CD4-positive, alpha-beta T cell treated with Interleukin-15 for 1 hour (primary cell): ENCODE measurements around the gene ZNF276.
A peak's percentile ranks its signal among the peaks of the same experiment; 100 is the strongest.
"Not testable (repeated sequence)": the region's sequence is repeated elsewhere in the genome, so short reads cannot be mapped to it uniquely, and the experiment has no call there.

Source experiments
- DNase-seq: peaks from one replicate; pipeline ENCODE4 v3.0.0-alpha.2; 2020

Gene ZNF276

GRCh38 chr16:89738538-89739317, 17.4 kb downstream of the ZNF276 start:
- DNase-seq: no peak

- DNase-seq: no peak
These were observed 18.0 kb downstream of the ZNF276 start for GRCh38 chr16:89739383-89739782.

GRCh38 chr16:89741342-89742014, 20.1 kb downstream of the ZNF276 start:
- no peak for DNase-seq

GRCh38 chr16:89742948-89743347, 21.6 kb downstream of the ZNF276 start:
- no peak for DNase-seq

GRCh38 chr16:89744813-89745212, 23.5 kb downstream of the ZNF276 start:
- no peak for DNase-seq

- no peak for DNase-seq
These were observed 24.7 kb downstream of the ZNF276 start for GRCh38 chr16:89746043-89746442.

GRCh38 chr16:89748076-89748475, 26.7 kb downstream of the ZNF276 start:
- DNase-seq: no peak

GRCh38 chr16:89748921-89749320, 27.6 kb downstream of the ZNF276 start:
- DNase-seq: no peak

GRCh38 chr16:89749637-89750036, 28.3 kb downstream of the ZNF276 start:
- DNase-seq: peak; percentile 52

GRCh38 chr16:89759746-89760340, 38.5 kb downstream of the ZNF276 start:
- no peak for DNase-seq

- no peak for DNase-seq
These were observed 40.1 kb downstream of the ZNF276 start for GRCh38 chr16:89761304-89761922.

- DNase-seq: peak; percentile 72
These were observed 43.4 kb downstream of the ZNF276 start for GRCh38 chr16:89764711-89765201.

GRCh38 chr16:89765292-89765830, 44.0 kb downstream of the ZNF276 start:
- no peak for DNase-seq

- no peak for DNase-seq
These were observed 49.0 kb downstream of the ZNF276 start for GRCh38 chr16:89770367-89770766.

- no peak for DNase-seq
These were observed 53.9 kb downstream of the ZNF276 start for GRCh38 chr16:89775223-89775622.

GRCh38 chr16:89778211-89778610, 56.9 kb downstream of the ZNF276 start:
- DNase-seq: not testable (repeated sequence)

- no peak for DNase-seq
These were observed 58.0 kb downstream of the ZNF276 start for GRCh38 chr16:89779231-89779908.

- no peak for DNase-seq
These were observed 58.6 kb downstream of the ZNF276 start for GRCh38 chr16:89779909-89780305.

GRCh38 chr16:89782489-89782888, 61.2 kb downstream of the ZNF276 start:
- DNase-seq: no peak

- not testable (repeated sequence) for DNase-seq
These were observed 62.6 kb downstream of the ZNF276 start for GRCh38 chr16:89783952-89784351.

GRCh38 chr16:89784406-89784805, 63.1 kb downstream of the ZNF276 start:
- peak; percentile 50 for DNase-seq

- DNase-seq: peak; percentile 58
These were observed 64.3 kb downstream of the ZNF276 start for GRCh38 chr16:89785523-89786155.
